ENCODE data around the gene PDP2. TPM values are rescaled to one million over a fixed set of nuclear protein-coding genes. Genes with fewer than 3 reads are reported as not detected.

Gene PDP2
- total and polyA plus RNA-seq, 9 of the 15 experiments (the other 6 are each of a cell fraction or from before 2014, with no cell fraction given) = 2.5 to 24.3 (median 7.2) TPM

- no peak for TF ChIP-seq CBX8 (IDR thresholded peaks at IDR 0.05; ENCODE audit: borderline replicate concordance, extremely low read depth, low read depth, low read length, poor library complexity, severe bottlenecking)
- no peak for TF ChIP-seq HDAC3 (IDR thresholded peaks at IDR 0.05; ENCODE audit: borderline replicate concordance, partially characterized antibody)
- TF ChIP-seq, protein P1, sequence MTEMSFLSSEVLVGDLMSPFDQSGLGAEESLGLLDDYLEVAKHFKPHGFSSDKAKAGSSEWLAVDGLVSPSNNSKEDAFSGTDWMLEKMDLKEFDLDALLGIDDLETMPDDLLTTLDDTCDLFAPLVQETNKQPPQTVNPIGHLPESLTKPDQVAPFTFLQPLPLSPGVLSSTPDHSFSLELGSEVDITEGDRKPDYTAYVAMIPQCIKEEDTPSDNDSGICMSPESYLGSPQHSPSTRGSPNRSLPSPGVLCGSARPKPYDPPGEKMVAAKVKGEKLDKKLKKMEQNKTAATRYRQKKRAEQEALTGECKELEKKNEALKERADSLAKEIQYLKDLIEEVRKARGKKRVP (CRISPR knock-in tag; IDR thresholded peaks at IDR 0.05) = no peak
- TF ChIP-seq HLTF (IDR thresholded peaks at IDR 0.05) = no peak
- TF ChIP-seq CC2D1A (IDR thresholded peaks at IDR 0.05) = no peak
- no peak for TF ChIP-seq ZFP36 (IDR thresholded peaks at IDR 0.05; ENCODE audit: low read depth, low read length, partially characterized antibody)
- TF ChIP-seq BHLHE40 (IDR thresholded peaks at IDR 0.05; ENCODE audit: low read length) = 0 out of 2 replicates have a peak, but pooled peaks have one; percentile 5
- no peak for TF ChIP-seq SREBF2 (CRISPR knock-in tag; IDR thresholded peaks at IDR 0.05)
- TF ChIP-seq KAT7 (CRISPR knock-in tag; IDR thresholded peaks at IDR 0.05; ENCODE audit: borderline replicate concordance) = no peak
- no peak for TF ChIP-seq EP300 (IDR thresholded peaks at IDR 0.05; ENCODE audit: low read length)
- TF ChIP-seq NFIC (IDR thresholded peaks at IDR 0.05) = no peak
- TF ChIP-seq, protein P2, sequence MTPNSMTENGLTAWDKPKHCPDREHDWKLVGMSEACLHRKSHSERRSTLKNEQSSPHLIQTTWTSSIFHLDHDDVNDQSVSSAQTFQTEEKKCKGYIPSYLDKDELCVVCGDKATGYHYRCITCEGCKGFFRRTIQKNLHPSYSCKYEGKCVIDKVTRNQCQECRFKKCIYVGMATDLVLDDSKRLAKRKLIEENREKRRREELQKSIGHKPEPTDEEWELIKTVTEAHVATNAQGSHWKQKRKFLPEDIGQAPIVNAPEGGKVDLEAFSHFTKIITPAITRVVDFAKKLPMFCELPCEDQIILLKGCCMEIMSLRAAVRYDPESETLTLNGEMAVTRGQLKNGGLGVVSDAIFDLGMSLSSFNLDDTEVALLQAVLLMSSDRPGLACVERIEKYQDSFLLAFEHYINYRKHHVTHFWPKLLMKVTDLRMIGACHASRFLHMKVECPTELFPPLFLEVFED (CRISPR knock-in tag; conservative IDR thresholded peaks at IDR 0.05) = 0 out of 2 replicates have a peak, but pooled peaks have one; percentile 11
- no peak for TF ChIP-seq MEIS2 (IDR thresholded peaks at IDR 0.05; ENCODE audit: partially characterized antibody)
- no peak for TF ChIP-seq RFX7 (CRISPR knock-in tag; IDR thresholded peaks at IDR 0.05)
- TF ChIP-seq ZNF644 (tag; IDR thresholded peaks at IDR 0.05; ENCODE audit: low read depth) = peak; percentile 77; the same call in 1 of the 2 replicates
- TF ChIP-seq ZNF75A (CRISPR knock-in tag; IDR thresholded peaks at IDR 0.05) = 0 out of 2 replicates have a peak, but pooled peaks have one; percentile 27
- TF ChIP-seq, protein P3, sequence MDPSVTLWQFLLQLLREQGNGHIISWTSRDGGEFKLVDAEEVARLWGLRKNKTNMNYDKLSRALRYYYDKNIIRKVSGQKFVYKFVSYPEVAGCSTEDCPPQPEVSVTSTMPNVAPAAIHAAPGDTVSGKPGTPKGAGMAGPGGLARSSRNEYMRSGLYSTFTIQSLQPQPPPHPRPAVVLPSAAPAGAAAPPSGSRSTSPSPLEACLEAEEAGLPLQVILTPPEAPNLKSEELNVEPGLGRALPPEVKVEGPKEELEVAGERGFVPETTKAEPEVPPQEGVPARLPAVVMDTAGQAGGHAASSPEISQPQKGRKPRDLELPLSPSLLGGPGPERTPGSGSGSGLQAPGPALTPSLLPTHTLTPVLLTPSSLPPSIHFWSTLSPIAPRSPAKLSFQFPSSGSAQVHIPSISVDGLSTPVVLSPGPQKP (CRISPR knock-in tag; IDR thresholded peaks at IDR 0.05) = no peak
- TF ChIP-seq CHCHD3 (CRISPR knock-in tag; IDR thresholded peaks at IDR 0.05) = no peak
- TF ChIP-seq, protein P4, sequence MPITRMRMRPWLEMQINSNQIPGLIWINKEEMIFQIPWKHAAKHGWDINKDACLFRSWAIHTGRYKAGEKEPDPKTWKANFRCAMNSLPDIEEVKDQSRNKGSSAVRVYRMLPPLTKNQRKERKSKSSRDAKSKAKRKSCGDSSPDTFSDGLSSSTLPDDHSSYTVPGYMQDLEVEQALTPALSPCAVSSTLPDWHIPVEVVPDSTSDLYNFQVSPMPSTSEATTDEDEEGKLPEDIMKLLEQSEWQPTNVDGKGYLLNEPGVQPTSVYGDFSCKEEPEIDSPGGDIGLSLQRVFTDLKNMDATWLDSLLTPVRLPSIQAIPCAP (CRISPR knock-in tag; IDR thresholded peaks at IDR 0.05; ENCODE audit: borderline replicate concordance) = no peak
- peak; percentile 89; the same call in 1 of the 2 replicates for TF ChIP-seq ZNF175 (CRISPR knock-in tag; IDR thresholded peaks at IDR 0.05; ENCODE audit: low read depth)
- no peak for TF ChIP-seq NFYB (IDR thresholded peaks at IDR 0.05; ENCODE audit: extremely low read depth, insufficient read length)
- TF ChIP-seq PYGO2 (tag; IDR thresholded peaks at IDR 0.05) = 0 out of 2 replicates have a peak, but pooled peaks have one; percentile 6
- TF ChIP-seq SMAD3 (CRISPR knock-in tag; conservative IDR thresholded peaks at IDR 0.05) = no peak
- TF ChIP-seq ZNF253 (CRISPR knock-in tag; conservative IDR thresholded peaks at IDR 0.05) = no peak
- TF ChIP-seq NCOA6 (IDR thresholded peaks at IDR 0.05) = no peak
- no peak for TF ChIP-seq BRD4 (IDR thresholded peaks at IDR 0.05)
- no peak for TF ChIP-seq ZNF707 (CRISPR knock-in tag; conservative IDR thresholded peaks at IDR 0.05)
Measured at GRCh38 chr16:66899310-66899944, 19.1 kb downstream of the PDP2 start (continued).

Data from K562 (cell line).